CD8-positive, alpha-beta memory T cell (primary cell): ENCODE results near the gene CPNE7. TPM values are rescaled to one million over a fixed set of nuclear protein-coding genes. Genes with fewer than 3 reads are reported as not detected.
A peak's percentile ranks its signal among the peaks of the same experiment; 100 is the strongest.

Experiments
- CTCF ChIA-PET: fragments of 350-600 bp; sonication (Branson Sonifier 250); formaldehyde crosslinking; loops from one replicate; lab custom pipeline; 2021; ENCODE audit warnings: antibody characterized with exemption; lab: Charles Lee
- POLR2A ChIA-PET: fragments of 350-600 bp; sonication (Branson Sonifier 250); formaldehyde crosslinking; loops from one replicate; lab custom pipeline; 2021; ENCODE audit warnings: antibody characterized with exemption; lab: Charles Lee
- DNase-seq, 5 donors: peaks; one replicate each; pipeline versions ENCODE4 v3.0.0 to v3.0.0-alpha.2; 2020 to 2022; ENCODE audit warnings: mixed read lengths in 1 of 5
- H3K27ac ChIP-seq: one replicate; pipeline ENCODE4 v1.7.0; 2013; ENCODE audit warnings: low read depth, mild to moderate bottlenecking, low read length, moderate library complexity
- H3K27me3 ChIP-seq: 2 replicates; pipeline ENCODE4 v1.7.0; 2013; ENCODE audit warnings: low read length, mild to moderate bottlenecking; ENCODE audit not compliant: insufficient read depth, poor library complexity, severe bottlenecking
- H3K36me3 ChIP-seq: 2 replicates; pipeline ENCODE4 v1.7.0; 2013; ENCODE audit warnings: mild to moderate bottlenecking, low read length, moderate library complexity; ENCODE audit not compliant: insufficient read depth
- H3K4me1 ChIP-seq: 2 replicates; pipeline ENCODE4 v1.7.0; 2013; ENCODE audit warnings: mild to moderate bottlenecking, low read length, moderate library complexity; ENCODE audit not compliant: insufficient read depth
- H3K4me3 ChIP-seq: 2 replicates; pipeline ENCODE4 v1.7.0; 2013; ENCODE audit warnings: mild to moderate bottlenecking, low read length
- H3K9me3 ChIP-seq: 2 replicates; pipeline ENCODE4 v1.7.0; 2013; ENCODE audit warnings: mild to moderate bottlenecking, low read length
- H3K27ac Mint-ChIP-seq, 8 donors: one replicate each; pipeline ENCODE4 v1.8.0; 2020 to 2021; ENCODE audit warnings: mixed read lengths in 8 of 8, mild to moderate bottlenecking in 6 of 8, inconsistent platforms in 3 of 8, moderate library complexity in 3 of 8
- H3K27me3 Mint-ChIP-seq, 2 donors: one replicate each; pipeline ENCODE4 v1.8.0; 2020 to 2021; ENCODE audit warnings: mixed read lengths in 2 of 2, mild to moderate bottlenecking in 1 of 2, moderate library complexity in 1 of 2
- H3K36me3 Mint-ChIP-seq, 3 donors: one replicate each; pipeline ENCODE4 v1.8.0; 2020 to 2021; ENCODE audit warnings: mixed read lengths in 3 of 3, inconsistent platforms in 1 of 3, mild to moderate bottlenecking in 1 of 3
- H3K4me1 Mint-ChIP-seq, 3 donors: one replicate each; pipeline ENCODE4 v1.8.0; 2020 to 2021; ENCODE audit warnings: mixed read lengths in 3 of 3, inconsistent platforms in 1 of 3, mild to moderate bottlenecking in 1 of 3
- H3K4me3 Mint-ChIP-seq, 7 donors: one replicate each; pipeline ENCODE4 v1.8.0; 2020 to 2021; ENCODE audit warnings: mixed read lengths in 7 of 7, mild to moderate bottlenecking in 6 of 7, moderate library complexity in 4 of 7, inconsistent platforms in 2 of 7
- H3K9me3 Mint-ChIP-seq, 5 donors: one replicate each; pipeline ENCODE4 v1.8.0; 2020 to 2022; ENCODE audit warnings: mixed read lengths in 5 of 5, mild to moderate bottlenecking in 3 of 5, moderate library complexity in 2 of 5, inconsistent platforms in 1 of 5
- polyA plus RNA-seq: library from polyadenylated mRNA; unstranded; fragments of 300-500 nt; fragmentation: Illumina TruSeq; gene quantifications from one replicate; pipeline ENCODE4 v1.2.3, GENCODE V29; 2021
- total RNA-seq, 2 experiments: library from RNA; stranded (reverse); gene quantifications; one replicate each; pipeline ENCODE4 v1.2.3, GENCODE V29; 2021

Gene CPNE7
- total and polyA plus RNA-seq, 3 experiments from 2014 or later = 3.2 to 12.9 (median 6.1) TPM

DNA sequence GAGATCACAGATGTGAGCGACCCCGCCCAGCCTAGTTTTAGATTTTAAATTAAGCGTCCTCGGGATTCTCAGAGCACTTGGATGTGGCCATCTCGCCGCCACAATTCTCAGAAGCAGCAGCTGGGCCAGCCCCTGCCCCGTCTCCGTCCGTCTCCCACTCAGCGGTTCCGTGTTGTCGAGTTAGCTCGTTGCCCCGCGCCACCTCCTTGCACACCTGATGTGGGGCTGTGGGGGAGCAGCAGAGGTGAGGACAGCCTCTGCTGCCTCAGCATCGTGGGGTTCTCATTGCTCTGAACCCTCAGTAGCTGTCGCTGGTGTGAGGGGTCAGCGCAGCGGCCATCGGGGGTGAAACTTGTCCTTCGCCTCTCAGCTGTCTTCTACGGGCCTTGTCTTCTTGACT lies 23.2 kb upstream of the CPNE7 start:
- H3K36me3 ChIP-seq = no peaks in the 10 kb centered on the region
- no peak overlapping the region for H3K4me3 Mint-ChIP-seq
- H3K36me3 Mint-ChIP-seq = peaks cover 0 to 81% (median 6%) of the 10 kb centered on the region in 3 donors
- H3K9me3 Mint-ChIP-seq = no peaks in the 10 kb centered on the region
- H3K27ac ChIP-seq = no peak overlapping the region
- H3K9me3 ChIP-seq = no peaks in the 10 kb centered on the region
- no peak overlapping the region for H3K4me3 ChIP-seq
- POLR2A ChIA-PET = no interaction called here
- peaks cover 20% of the 10 kb centered on the region for H3K4me1 ChIP-seq
- H3K27ac Mint-ChIP-seq = peak overlapping the region in 1 of 8 donors; percentile 50
- peaks cover 12 to 22% (median 12%) of the 10 kb centered on the region in 3 donors for H3K4me1 Mint-ChIP-seq
- CTCF ChIA-PET = no interaction called here
- no peaks in the 10 kb centered on the region for H3K27me3 Mint-ChIP-seq
- H3K27me3 ChIP-seq = no peaks in the 10 kb centered on the region
- no peak for DNase-seq

DNA sequence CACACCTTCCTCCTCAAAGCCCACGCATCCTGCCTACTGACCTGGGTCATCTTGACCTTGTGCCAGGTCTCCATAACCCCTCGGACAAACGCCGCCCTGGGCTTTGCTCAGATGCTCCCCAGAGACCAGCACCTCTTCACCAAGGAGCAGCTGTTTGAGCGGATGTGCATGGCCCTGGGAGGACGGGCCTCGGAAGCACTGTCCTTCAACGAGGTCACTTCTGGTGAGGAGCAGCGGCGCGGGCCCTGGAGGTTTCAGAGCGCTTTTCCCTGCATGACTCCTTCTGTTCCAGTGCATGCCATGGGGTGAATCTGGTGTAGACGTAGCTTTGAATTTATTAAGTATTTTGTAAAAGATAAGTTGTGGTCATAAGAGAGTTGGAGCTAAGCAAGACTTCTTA lies 22.6 kb upstream of the CPNE7 start:
- no peaks in the 10 kb centered on the region for H3K36me3 ChIP-seq
- no peak for DNase-seq
- no peak overlapping the region for H3K4me3 ChIP-seq
- no peaks in the 10 kb centered on the region for H3K27me3 Mint-ChIP-seq
- H3K27me3 ChIP-seq = no peaks in the 10 kb centered on the region
- no peak overlapping the region for H3K27ac ChIP-seq
- H3K9me3 ChIP-seq = no peaks in the 10 kb centered on the region
- peaks cover 21% of the 10 kb centered on the region for H3K4me1 ChIP-seq
- H3K27ac Mint-ChIP-seq = no peak overlapping the region
- POLR2A ChIA-PET = no interaction called here
- no peaks in the 10 kb centered on the region for H3K9me3 Mint-ChIP-seq
- H3K36me3 Mint-ChIP-seq = peaks cover 0 to 81% (median 6%) of the 10 kb centered on the region in 3 donors
- CTCF ChIA-PET = no interaction called here
- peaks cover 16 to 28% (median 16%) of the 10 kb centered on the region in 3 donors for H3K4me1 Mint-ChIP-seq
- H3K4me3 Mint-ChIP-seq = no peak overlapping the region

DNA sequence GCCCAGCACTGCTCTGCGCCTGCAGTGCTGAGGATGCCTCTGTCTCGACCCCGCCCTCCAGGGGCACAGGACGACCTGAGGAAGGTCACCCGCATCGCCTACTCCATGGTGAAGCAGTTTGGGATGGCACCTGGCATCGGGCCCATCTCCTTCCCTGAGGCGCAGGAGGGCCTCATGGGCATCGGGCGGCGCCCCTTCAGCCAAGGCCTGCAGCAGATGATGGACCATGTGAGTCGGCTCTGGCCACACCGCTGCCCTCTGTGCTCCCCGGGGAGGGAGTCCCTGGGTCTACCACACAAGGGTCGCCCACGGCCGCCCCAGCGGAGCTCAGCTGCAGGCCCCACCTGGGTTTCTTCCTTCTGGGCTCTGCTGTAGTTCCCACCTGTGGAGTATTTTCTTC lies 21.8 kb upstream of the CPNE7 start:
- H3K4me3 Mint-ChIP-seq = no peak overlapping the region
- Histone ChIP-seq H3K4me1 (peaks cover 15% of the 10 kb centered on the region), H3K27me3 (no peaks in the 10 kb centered on the region), H3K4me3 (no peak overlapping the region), H3K9me3 (no peaks in the 10 kb centered on the region), H3K27ac (no peak overlapping the region), H3K36me3 (no peaks in the 10 kb centered on the region)
- peaks cover 0 to 73% (median 6%) of the 10 kb centered on the region in 3 donors for H3K36me3 Mint-ChIP-seq
- H3K9me3 Mint-ChIP-seq = no peaks in the 10 kb centered on the region
- POLR2A ChIA-PET = interaction anchor here (0.5 kb wide), 1 partner anchor 14 kb away, joined by 3 read pairs; no protein-coding TSS in a partner anchor
- DNase-seq = no peak
- no peak overlapping the region for H3K27ac Mint-ChIP-seq
- no peaks in the 10 kb centered on the region for H3K27me3 Mint-ChIP-seq
- H3K4me1 Mint-ChIP-seq = peaks cover 14 to 25% (median 14%) of the 10 kb centered on the region in 3 donors
- CTCF ChIA-PET = no interaction called here

DNA sequence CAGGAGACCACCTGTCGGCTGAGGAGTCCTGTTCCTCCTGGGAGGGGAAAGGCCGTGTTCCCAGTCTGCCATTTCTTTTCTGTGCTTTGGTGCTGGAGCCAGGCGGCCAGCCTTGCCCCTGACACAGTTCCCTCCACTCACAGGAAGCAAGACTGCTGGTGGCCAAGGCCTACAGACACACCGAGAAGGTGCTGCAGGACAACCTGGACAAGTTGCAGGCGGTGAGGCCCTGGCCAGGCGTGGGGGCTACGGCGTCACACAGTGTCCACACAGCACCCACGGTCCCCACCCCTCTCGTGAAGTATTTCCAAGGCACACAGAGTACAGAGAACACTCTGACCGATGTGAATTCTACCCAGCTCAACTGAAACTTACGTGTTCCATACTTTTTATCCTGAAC lies 21.2 kb upstream of the CPNE7 start:
- ChIA-PET CTCF (no interaction called here), POLR2A (no interaction called here)
- no peak overlapping the region for H3K4me3 Mint-ChIP-seq
- H3K27me3 ChIP-seq = no peaks in the 10 kb centered on the region
- peaks cover 0 to 67% (median 4%) of the 10 kb centered on the region in 3 donors for H3K36me3 Mint-ChIP-seq
- no peak for DNase-seq
- H3K27ac Mint-ChIP-seq = no peak overlapping the region
- no peaks in the 10 kb centered on the region for H3K9me3 Mint-ChIP-seq
- no peaks in the 10 kb centered on the region for H3K9me3 ChIP-seq
- H3K4me1 ChIP-seq = peaks cover 11% of the 10 kb centered on the region
- no peak overlapping the region for H3K4me3 ChIP-seq
- no peaks in the 10 kb centered on the region for H3K27me3 Mint-ChIP-seq
- no peak overlapping the region for H3K27ac ChIP-seq
- no peaks in the 10 kb centered on the region for H3K36me3 ChIP-seq
- H3K4me1 Mint-ChIP-seq = peaks cover 8 to 20% (median 10%) of the 10 kb centered on the region in 3 donors

GRCh38 chr16:89555265-89555664 lies 20.3 kb upstream of the CPNE7 start:
- Mint-ChIP-seq H3K4me1 (peaks cover 13 to 26% (median 13%) of the 10 kb centered on the region in 3 donors), H3K27me3 (no peaks in the 10 kb centered on the region), H3K9me3 (no peaks in the 10 kb centered on the region), H3K36me3 (peaks cover 0 to 67% (median 4%) of the 10 kb centered on the region in 3 donors), H3K27ac (no peak overlapping the region), H3K4me3 (peak overlapping the region in 1 of 7 donors; percentile 50)
- no peaks in the 10 kb centered on the region for H3K9me3 ChIP-seq
- no peak for DNase-seq
- no peak overlapping the region for H3K27ac ChIP-seq
- no peak overlapping the region for H3K4me3 ChIP-seq
- POLR2A ChIA-PET = no interaction called here
- CTCF ChIA-PET = interaction anchor here (0.6 to 1.2 kb wide), 2 partner anchors 10 to 22 kb away, joined by 3 to 4 read pairs; no protein-coding TSS in a partner anchor
- H3K36me3 ChIP-seq = no peaks in the 10 kb centered on the region
- H3K27me3 ChIP-seq = no peaks in the 10 kb centered on the region
- peaks cover 4% of the 10 kb centered on the region for H3K4me1 ChIP-seq

GRCh38 chr16:89555780-89556179 lies 19.8 kb upstream of the CPNE7 start:
- no peak overlapping the region for H3K27ac ChIP-seq
- H3K9me3 ChIP-seq = no peaks in the 10 kb centered on the region
- CTCF ChIA-PET = interaction anchor here (1.2 kb wide), 1 partner anchor 21 kb away, joined by 3 read pairs; no protein-coding TSS in a partner anchor
- Mint-ChIP-seq H3K27me3 (no peaks in the 10 kb centered on the region), H3K9me3 (no peaks in the 10 kb centered on the region), H3K4me3 (peak overlapping the region in 2 of 7 donors; percentile 50 to 51), H3K27ac (peak overlapping the region in 2 of 8 donors; percentile 5 to 26), H3K4me1 (peaks cover 13 to 29% (median 14%) of the 10 kb centered on the region in 3 donors), H3K36me3 (peaks cover 0 to 66% (median 4%) of the 10 kb centered on the region in 3 donors)
- POLR2A ChIA-PET = no interaction called here
- H3K36me3 ChIP-seq = no peaks in the 10 kb centered on the region
- H3K4me3 ChIP-seq = no peak overlapping the region
- H3K4me1 ChIP-seq = peaks cover 4% of the 10 kb centered on the region
- H3K27me3 ChIP-seq = no peaks in the 10 kb centered on the region
- no peak for DNase-seq

- peaks cover 12% of the 10 kb centered on the region for H3K4me1 ChIP-seq
- H3K4me3 Mint-ChIP-seq = peak overlapping the region in 6 of 7 donors; percentile 48 to 96 (median 71)
- POLR2A ChIA-PET = interaction anchor here (1.4 kb wide), 1 partner anchor 49 kb away, joined by 6 read pairs; the partner anchor contains the start of gene SPG7
- H3K27me3 Mint-ChIP-seq = no peaks in the 10 kb centered on the region
- H3K27ac ChIP-seq = no peak overlapping the region
- peaks cover 20 to 38% (median 22%) of the 10 kb centered on the region in 3 donors for H3K4me1 Mint-ChIP-seq
- no peaks in the 10 kb centered on the region for H3K9me3 Mint-ChIP-seq
- no peaks in the 10 kb centered on the region for H3K9me3 ChIP-seq
- CTCF ChIA-PET = interaction anchor here (0.6 to 1.6 kb wide), 5 partner anchors 8 to 241 kb away, joined by 3 to 4 read pairs (median 4); no protein-coding TSS in a partner anchor
- H3K36me3 ChIP-seq = peaks cover 9% of the 10 kb centered on the region
- H3K4me3 ChIP-seq = no peak overlapping the region
- H3K27me3 ChIP-seq = no peaks in the 10 kb centered on the region
- peak; percentile 59 to 84 (median 66) for DNase-seq
- peaks cover 4 to 63% (median 8%) of the 10 kb centered on the region in 3 donors for H3K36me3 Mint-ChIP-seq
- peak overlapping the region; percentile 61 to 99 (median 82) for H3K27ac Mint-ChIP-seq
These were observed 18.5 kb upstream of the CPNE7 start for GRCh38 chr16:89556750-89557689.
